Uterus (tissue), 2 donors: ENCODE results near the gene ZNF521.

Experiments used
- POLR2A ChIP-seq, 2 donors: fragments of 450-650 bp; IDR thresholded peaks; one replicate each; pipeline ENCODE4 v1.6.1; 2016; ENCODE audit warnings: antibody characterized with exemption in 2 of 2, mild to moderate bottlenecking in 1 of 2, moderate library complexity in 1 of 2
- TF ChIP-seq, protein P1 (sequence below), 4 experiments: fragments of 200-600 bp in 2 of 4; fragments of 450-650 bp in 2 of 4; sonication (generic) in 2 of 4; IDR thresholded peaks; one replicate each; pipeline ENCODE4 v1.5.1; 2016 to 2019; ENCODE audit warnings: antibody characterized with exemption in 4 of 4, mild to moderate bottlenecking in 2 of 4, moderate library complexity in 1 of 4

- TF ChIP-seq, protein P1, sequence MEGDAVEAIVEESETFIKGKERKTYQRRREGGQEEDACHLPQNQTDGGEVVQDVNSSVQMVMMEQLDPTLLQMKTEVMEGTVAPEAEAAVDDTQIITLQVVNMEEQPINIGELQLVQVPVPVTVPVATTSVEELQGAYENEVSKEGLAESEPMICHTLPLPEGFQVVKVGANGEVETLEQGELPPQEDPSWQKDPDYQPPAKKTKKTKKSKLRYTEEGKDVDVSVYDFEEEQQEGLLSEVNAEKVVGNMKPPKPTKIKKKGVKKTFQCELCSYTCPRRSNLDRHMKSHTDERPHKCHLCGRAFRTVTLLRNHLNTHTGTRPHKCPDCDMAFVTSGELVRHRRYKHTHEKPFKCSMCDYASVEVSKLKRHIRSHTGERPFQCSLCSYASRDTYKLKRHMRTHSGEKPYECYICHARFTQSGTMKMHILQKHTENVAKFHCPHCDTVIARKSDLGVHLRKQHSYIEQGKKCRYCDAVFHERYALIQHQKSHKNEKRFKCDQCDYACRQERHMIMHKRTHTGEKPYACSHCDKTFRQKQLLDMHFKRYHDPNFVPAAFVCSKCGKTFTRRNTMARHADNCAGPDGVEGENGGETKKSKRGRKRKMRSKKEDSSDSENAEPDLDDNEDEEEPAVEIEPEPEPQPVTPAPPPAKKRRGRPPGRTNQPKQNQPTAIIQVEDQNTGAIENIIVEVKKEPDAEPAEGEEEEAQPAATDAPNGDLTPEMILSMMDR (IDR thresholded peaks at IDR 0.05): no peak
- TF ChIP-seq POLR2A (IDR thresholded peaks at IDR 0.05): no peak
These were observed 165.1 kb downstream of the ZNF521 start for GRCh38 chr18:25186871-25187270.
